K562 (cell line): ENCODE data around the gene BCL7C. TPM values are rescaled to one million over a fixed set of nuclear protein-coding genes. Genes with fewer than 3 reads are reported as not detected.
A peak's percentile ranks its signal among the peaks of the same experiment; 100 is the strongest.

Experiments
- ARNT ChIP-seq, 2 experiments: fragments of 450-650 bp; IDR thresholded peaks; 2 replicates each; pipeline ENCODE4 v1.6.1; 2016; ENCODE audit warnings: mild to moderate bottlenecking in 1 of 2
- BCOR ChIP-seq: fragments of 450-650 bp; IDR thresholded peaks from 2 replicates; pipeline ENCODE4 v1.6.1; 2016
- E2F1 ChIP-seq: sonication (generic); formaldehyde crosslinking; IDR thresholded peaks from 2 replicates; pipeline ENCODE4 v1.8.1; 2023; ENCODE audit warnings: mild to moderate bottlenecking, missing genetic modification reagents, moderate library complexity
- FOXP1 ChIP-seq: sonication (generic); formaldehyde crosslinking; IDR thresholded peaks from 2 replicates; pipeline ENCODE4 v1.8.0; 2022; ENCODE audit warnings: mild to moderate bottlenecking, missing genetic modification reagents
- GMEB1 ChIP-seq: fragments of 250-450 bp; sonication (Bioruptor Pico); IDR thresholded peaks from 2 replicates; pipeline ENCODE4 v1.4.0; 2020; ENCODE audit warnings: mild to moderate bottlenecking
- GTF2A2 ChIP-seq: IDR thresholded peaks from 2 replicates; pipeline ENCODE4 v1.6.1; 2016; ENCODE audit warnings: mild to moderate bottlenecking, missing genetic modification characterization, missing compliant biosample characterization
- HMGXB4 ChIP-seq: sonication (generic); formaldehyde crosslinking; IDR thresholded peaks from 2 replicates; pipeline ENCODE4 v1.8.1; 2023; ENCODE audit warnings: mild to moderate bottlenecking, missing genetic modification reagents
- LCOR ChIP-seq: sonication (generic); formaldehyde crosslinking; IDR thresholded peaks from 2 replicates; pipeline ENCODE4 v1.8.0; 2022; ENCODE audit warnings: mild to moderate bottlenecking, missing genetic modification reagents
- NFE2 ChIP-seq: IDR thresholded peaks from 2 replicates; pipeline ENCODE4 v1.6.1; 2014; ENCODE audit warnings: antibody characterized with exemption, low read depth
- NR4A1 ChIP-seq, 2 experiments: fragments of 250-450 bp in 1 of 2; fragments of 450-650 bp in 1 of 2; sonication (Bioruptor Pico) in 1 of 2; IDR thresholded peaks; 2 replicates each; pipeline versions ENCODE4 v1.4.0 to v1.6.1; 2016 to 2020; ENCODE audit warnings: mild to moderate bottlenecking in 2 of 2, missing compliant biosample characterization in 1 of 2, missing genetic modification characterization in 1 of 2, moderate library complexity in 1 of 2
- NRF1 ChIP-seq, 2 experiments: fragments of 450-650 bp; IDR thresholded peaks in 1 of 2; conservative IDR thresholded peaks in 1 of 2; 2 replicates each; pipeline ENCODE4 v1.6.1; 2014; ENCODE audit warnings: mild to moderate bottlenecking in 2 of 2
- PHF20 ChIP-seq: fragments of 450-650 bp; IDR thresholded peaks from 2 replicates; pipeline ENCODE4 v1.6.1; 2018; ENCODE audit not compliant: partially characterized antibody
- PTRF ChIP-seq: fragments of 450-650 bp; IDR thresholded peaks from 2 replicates; pipeline ENCODE4 v1.6.1; 2016; ENCODE audit warnings: mild to moderate bottlenecking, missing genetic modification characterization, missing compliant biosample characterization
- RB1 ChIP-seq: fragments of 450-650 bp; IDR thresholded peaks from 2 replicates; pipeline ENCODE4 v1.6.1; 2017; ENCODE audit warnings: low read depth, mild to moderate bottlenecking
- SNRNP70 ChIP-seq: fragments of 200-400 bp; formaldehyde crosslinking; optimal IDR thresholded peaks from 2 replicates; pipeline ENCODE3; 2017; ENCODE audit warnings: low read depth, low read length
- SOX6 ChIP-seq: fragments of 450-650 bp; IDR thresholded peaks from 2 replicates; pipeline ENCODE4 v1.6.1; 2014; ENCODE audit warnings: mild to moderate bottlenecking
- ZNF24 ChIP-seq: fragments of 450-650 bp; IDR thresholded peaks from 2 replicates; pipeline ENCODE4 v1.6.1; 2016
- ZNF57 ChIP-seq: fragments of 450-650 bp; formaldehyde crosslinking; IDR thresholded peaks from 2 replicates; pipeline ENCODE4 v1.4.0; 2020; ENCODE audit warnings: mild to moderate bottlenecking, moderate library complexity
- polyA plus RNA-seq, 8 experiments: library from polyadenylated mRNA; depleted of rRNA in 4 of 8; stranded (reverse) in 5 of 8; unstranded in 3 of 8; fragments of >200 nt; fragmentation: Nextera tagmentation in 2 of 8; fragmentation: Illumina TruSeq in 1 of 8; extraction: Ambion mirVana in 2 of 8; extraction: Trizol in 1 of 8; gene quantifications; 2 replicates each; pipeline versions ENCODE4 v1.2.1 to v1.2.3, GENCODE V29; 2011 to 2014; ENCODE audit warnings: inconsistent platforms in 1 of 8, missing spikeins in 1 of 8
- total RNA-seq, 7 experiments: library from RNA; depleted of rRNA in 6 of 7; stranded (reverse); fragments of >200 nt in 6 of 7; fragmentation: Illumina TruSeq in 2 of 7; extraction: Trizol in 2 of 7; gene quantifications; 2 replicates each; pipeline versions ENCODE4 v1.2.1 to v1.2.3, GENCODE V29; 2011 to 2021; ENCODE audit warnings: low replicate concordance in 1 of 7
- TF ChIP-seq, protein P1 (sequence below), 2 experiments: fragments of 450-650 bp in 1 of 2; sonication (generic) in 1 of 2; formaldehyde crosslinking; conservative IDR thresholded peaks; 2 replicates each; pipeline versions ENCODE4 v1.4.0 to v1.8.1; 2020 to 2022; ENCODE audit warnings: mild to moderate bottlenecking in 1 of 2, missing genetic modification reagents in 1 of 2
- TF ChIP-seq, protein P2 (sequence below): fragments of 450-650 bp; formaldehyde crosslinking; IDR thresholded peaks from 2 replicates; pipeline ENCODE4 v1.4.0; 2020; ENCODE audit warnings: mild to moderate bottlenecking, moderate library complexity

BCL7C gene
- total and polyA plus RNA-seq, 9 of the 15 experiments (the other 6 are each of a cell fraction or from before 2014, with no cell fraction given) = 1.7 to 85.8 (median 19.6) TPM

DNA sequence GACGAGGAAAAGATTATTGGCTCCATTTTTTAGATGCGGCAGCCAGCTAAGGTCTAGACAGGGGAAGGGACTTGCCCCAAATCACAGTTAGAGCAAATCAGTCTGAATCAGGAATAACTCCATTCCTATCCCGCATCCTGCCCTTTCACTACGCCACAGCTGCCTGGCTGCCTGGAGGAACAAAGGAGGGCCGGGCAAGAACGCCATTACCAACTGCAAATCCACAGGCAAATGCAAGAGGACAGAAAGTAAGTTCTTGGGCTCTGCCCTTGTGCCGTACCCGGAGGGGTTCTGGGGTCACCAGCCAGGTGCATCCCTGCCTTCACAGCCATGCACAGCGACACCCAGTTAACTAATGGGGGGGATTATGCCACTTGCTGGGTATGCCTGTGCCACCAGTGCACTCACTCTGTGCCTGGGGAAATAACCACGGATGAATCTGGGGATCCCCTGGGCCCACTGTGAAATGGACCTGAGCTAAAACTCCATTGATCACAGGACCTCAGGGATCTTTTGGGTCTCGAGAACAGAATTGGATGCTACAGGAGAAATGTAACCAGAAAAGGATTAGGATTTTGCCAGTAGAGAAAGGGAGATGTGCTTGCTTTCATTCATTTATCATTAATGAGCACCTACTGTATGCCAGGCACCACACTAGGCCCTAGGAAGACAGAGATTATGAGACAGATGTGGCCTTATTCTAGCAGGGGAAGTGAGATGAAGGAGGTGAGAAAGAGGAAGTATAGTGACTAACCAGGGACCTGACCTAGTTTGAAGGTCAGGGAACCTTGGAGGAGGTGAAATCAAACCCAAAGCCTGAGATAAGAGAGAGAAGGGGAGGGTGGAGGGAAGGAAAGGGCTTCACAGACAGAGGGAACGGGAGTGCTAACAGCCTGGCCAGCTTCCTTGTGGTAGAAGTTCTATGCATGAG, 17.7 kb downstream of the BCL7C start (continued):
- TF ChIP-seq, protein P1, sequence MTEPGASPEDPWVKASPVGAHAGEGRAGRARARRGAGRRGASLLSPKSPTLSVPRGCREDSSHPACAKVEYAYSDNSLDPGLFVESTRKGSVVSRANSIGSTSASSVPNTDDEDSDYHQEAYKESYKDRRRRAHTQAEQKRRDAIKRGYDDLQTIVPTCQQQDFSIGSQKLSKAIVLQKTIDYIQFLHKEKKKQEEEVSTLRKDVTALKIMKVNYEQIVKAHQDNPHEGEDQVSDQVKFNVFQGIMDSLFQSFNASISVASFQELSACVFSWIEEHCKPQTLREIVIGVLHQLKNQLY (CRISPR knock-in tag; conservative IDR thresholded peaks at IDR 0.05) = 0 out of 4 replicates have a peak, but pooled peaks of 1 of the 2 experiments have one; percentile 44
- no peak for TF ChIP-seq GTF2A2
- no peak for TF ChIP-seq NFE2
- peak; percentile 36; the same call in 1 of the 2 replicates for TF ChIP-seq SOX6
- TF ChIP-seq PHF20 = no peak
- TF ChIP-seq, protein P2, sequence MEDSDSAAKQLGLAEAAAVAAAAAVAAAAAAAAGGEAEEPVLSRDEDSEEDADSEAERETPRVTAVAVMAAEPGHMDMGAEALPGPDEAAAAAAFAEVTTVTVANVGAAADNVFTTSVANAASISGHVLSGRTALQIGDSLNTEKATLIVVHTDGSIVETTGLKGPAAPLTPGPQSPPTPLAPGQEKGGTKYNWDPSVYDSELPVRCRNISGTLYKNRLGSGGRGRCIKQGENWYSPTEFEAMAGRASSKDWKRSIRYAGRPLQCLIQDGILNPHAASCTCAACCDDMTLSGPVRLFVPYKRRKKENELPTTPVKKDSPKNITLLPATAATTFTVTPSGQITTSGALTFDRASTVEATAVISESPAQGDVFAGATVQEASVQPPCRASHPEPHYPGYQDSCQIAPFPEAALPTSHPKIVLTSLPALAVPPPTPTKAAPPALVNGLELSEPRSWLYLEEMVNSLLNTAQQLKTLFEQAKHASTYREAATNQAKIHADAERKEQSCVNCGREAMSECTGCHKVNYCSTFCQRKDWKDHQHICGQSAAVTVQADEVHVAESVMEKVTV (CRISPR knock-in tag) = no peak
- TF ChIP-seq LCOR (CRISPR knock-in tag) = no peak
- no peak for TF ChIP-seq NRF1 (conservative IDR thresholded peaks at IDR 0.05 in 1 of 2, IDR thresholded peaks at IDR 0.05 in 1 of 2)
- no peak for TF ChIP-seq HMGXB4 (CRISPR knock-in tag)
- TF ChIP-seq PTRF (tag) = no peak
- no peak for TF ChIP-seq FOXP1 (CRISPR knock-in tag)
- TF ChIP-seq ZNF57 (CRISPR knock-in tag) = no peak
- TF ChIP-seq RB1 = no peak
- no peak for TF ChIP-seq NR4A1 (CRISPR knock-in tag; IDR thresholded peaks at IDR 0.05)
- TF ChIP-seq NR4A1 (tag; IDR thresholded peaks at IDR 0.05) = no peak
- peak; percentile 41; the same call in 1 of the 2 replicates for TF ChIP-seq ZNF24
- TF ChIP-seq GMEB1 (CRISPR knock-in tag) = no peak
- peak; percentile 83 for TF ChIP-seq BCOR
- no peak for TF ChIP-seq E2F1 (CRISPR knock-in tag)
- TF ChIP-seq ARNT (IDR thresholded peaks at IDR 0.05) = peak; percentile 54 to 56; a peak in 2 of 4 replicates
- TF ChIP-seq SNRNP70 = no peak
